HCT116 (cell line): ENCODE data around the gene ARHGEF6. TPM values are rescaled to one million over a fixed set of nuclear protein-coding genes. Genes with fewer than 3 reads are reported as not detected.

Experiments
- ATAC-seq: fragments of 200-7000 bp; cut with Tn5 transposase; 2 replicates; pipeline ENCODE4 v1.9.1; 2020; ENCODE audit warnings: mild to moderate bottlenecking, moderate library complexity
- BruUV-seq: library from RNA; stranded (reverse); fragments of 400-500 nt; replicated peaks from 2 replicates; lab custom pipeline; 2021; lab: Mats Ljungman, UMichigan
- CTCF ChIA-PET: fragments of 300-600 bp; sonication (Branson Sonifier 250); formaldehyde crosslinking; loops from one replicate; lab custom pipeline; 2021; ENCODE audit warnings: antibody characterized with exemption; lab: Charles Lee
- POLR2A ChIA-PET: fragments of 300-600, 350-600 bp; sonication (Branson Sonifier 250); formaldehyde crosslinking; loops from one replicate; lab custom pipeline; 2021; ENCODE audit warnings: antibody characterized with exemption; lab: Charles Lee
- RAD21 ChIA-PET, 2 experiments: fragments of 300-600 bp; sonication (Branson Sonifier 250); formaldehyde crosslinking; loops; one replicate each; lab custom pipeline; 2023; ENCODE audit warnings: low total read pairs in 2 of 2; ENCODE audit not compliant: uncharacterized antibody in 2 of 2, unreplicated experiment in 2 of 2, low non-redundant PET in 1 of 2; lab: Charles Lee
- DNase-seq: peaks from one replicate; pipeline ENCODE4 v3.0.0-alpha.2; 2010; ENCODE audit warnings: low read depth, low spot score
- H2AFZ ChIP-seq: fragments of 200-600 bp; shearing (Covaris generic), sonication (generic); 2 replicates; pipeline ENCODE4 v1.6.1; 2017; ENCODE audit warnings: low read depth, mixed run types, mixed read lengths, antibody characterized with exemption, low read length; ENCODE audit not compliant: poor library complexity, severe bottlenecking
- H3K27ac ChIP-seq: 2 replicates; pipeline ENCODE4 v1.5.1; 2012; ENCODE audit warnings: low read depth, low read length
- H3K27me3 ChIP-seq: fragments of 200-600 bp; sonication (generic); 2 replicates; pipeline ENCODE4 v1.6.1; 2016; ENCODE audit warnings: mixed run types, low read length, mixed read lengths; ENCODE audit not compliant: insufficient read depth
- H3K36me3 ChIP-seq, 2 experiments: fragments of 200-500 bp in 1 of 2; fragments of 200-600 bp in 1 of 2; sonication (Bioruptor generic) in 1 of 2; sonication (generic) in 1 of 2; 2 replicates each; pipeline versions ENCODE4 v1.5.1 to v1.6.1; 2014 to 2016; ENCODE audit warnings: low read length in 2 of 2, inconsistent platforms in 1 of 2, mixed read lengths in 1 of 2, mixed run types in 1 of 2; ENCODE audit not compliant: insufficient read depth in 2 of 2, control insufficient read depth in 1 of 2
- H3K4me1 ChIP-seq, 2 experiments: fragments of 200-600 bp in 1 of 2; sonication (generic) in 1 of 2; 2 replicates each; pipeline versions ENCODE4 v1.5.1 to v1.6.1; 2012 to 2017; ENCODE audit warnings: low read length in 2 of 2, inconsistent platforms in 1 of 2, mild to moderate bottlenecking in 1 of 2, mixed read lengths in 1 of 2, mixed run types in 1 of 2, moderate library complexity in 1 of 2; ENCODE audit not compliant: insufficient read depth in 2 of 2, control insufficient read depth in 1 of 2
- H3K4me2 ChIP-seq: fragments of 200-600 bp; sonication (generic); 2 replicates; pipeline ENCODE4 v1.6.1; 2017; ENCODE audit warnings: mixed run types, low read length, mixed read lengths
- H3K4me3 ChIP-seq, 2 experiments: fragments of 200-600 bp in 1 of 2; sonication (generic) in 1 of 2; replicated peaks in 1 of 2; 2 replicates each; pipeline ENCODE4 v1.5.1; 2011 to 2016; ENCODE audit warnings: low read length in 2 of 2, control low read depth in 1 of 2, low read depth in 1 of 2, mild to moderate bottlenecking in 1 of 2, mixed read lengths in 1 of 2, mixed run types in 1 of 2
- H3K79me2 ChIP-seq: fragments of 200-600 bp; sonication (generic); 2 replicates; pipeline ENCODE4 v1.6.1; 2017; ENCODE audit warnings: mild to moderate bottlenecking, mixed run types, low read length, moderate library complexity, mixed read lengths; ENCODE audit not compliant: insufficient read depth
- H3K9ac ChIP-seq: fragments of 200-600 bp; sonication (generic); 2 replicates; pipeline ENCODE4 v1.6.1; 2016; ENCODE audit warnings: low read length, mixed read lengths
- H3K9me2 ChIP-seq: fragments of 200-600 bp; sonication (generic), shearing (Covaris generic); 2 replicates; pipeline ENCODE4 v1.6.1; 2017; ENCODE audit warnings: mixed run types, mild to moderate bottlenecking, moderate library complexity; ENCODE audit not compliant: insufficient read depth
- H3K9me3 ChIP-seq, 2 experiments: fragments of 200-500 bp in 1 of 2; fragments of 200-600 bp in 1 of 2; sonication (Bioruptor generic) in 1 of 2; sonication (generic) in 1 of 2; 2 replicates each; pipeline ENCODE4 v1.6.1; 2014 to 2017; ENCODE audit warnings: low read length in 2 of 2, mixed read lengths in 2 of 2, inconsistent platforms in 1 of 2, low read depth in 1 of 2, mild to moderate bottlenecking in 1 of 2, mixed run types in 1 of 2, moderate library complexity in 1 of 2; ENCODE audit not compliant: control insufficient read depth in 1 of 2, insufficient read depth in 1 of 2
- H4K20me1 ChIP-seq: fragments of 200-600 bp; sonication (generic), shearing (Covaris generic); 2 replicates; pipeline ENCODE4 v1.6.1; 2017; ENCODE audit warnings: mixed run types, mild to moderate bottlenecking, moderate library complexity; ENCODE audit not compliant: insufficient read depth
- ELF1 ChIP-seq: IDR thresholded peaks from 2 replicates; pipeline ENCODE4 v1.6.1; 2012; ENCODE audit warnings: low read depth, borderline replicate concordance
- FOSL1 ChIP-seq: IDR thresholded peaks from 2 replicates; pipeline ENCODE4 v1.6.1; 2012; ENCODE audit warnings: low read depth
- JUND ChIP-seq: IDR thresholded peaks from 2 replicates; pipeline ENCODE4 v1.6.1; 2012
- REST ChIP-seq: IDR thresholded peaks from 2 replicates; pipeline ENCODE4 v1.6.1; 2012; ENCODE audit warnings: low read depth
- SIN3A ChIP-seq: IDR thresholded peaks from 2 replicates; pipeline ENCODE4 v1.6.1; 2012; ENCODE audit warnings: low read depth
- SRF ChIP-seq: IDR thresholded peaks from 2 replicates; pipeline ENCODE4 v1.6.1; 2012; ENCODE audit warnings: low read depth
- YY1 ChIP-seq: IDR thresholded peaks from 2 replicates; pipeline ENCODE4 v1.6.1; 2011; ENCODE audit warnings: low read length, low read depth, moderate library complexity, mild to moderate bottlenecking; ENCODE audit not compliant: insufficient replicate concordance; ENCODE audit errors: extremely low read depth
- ZFX ChIP-seq: fragments of 450-650 bp; IDR thresholded peaks from 2 replicates; pipeline ENCODE4 v1.6.1; 2017
- intact Hi-C: fragments of 100-400 bp; cut with micrococcal nuclease; formaldehyde crosslinking; loops from 2 replicates; pipeline ENCODE4 v1.10.0; 2022
- total RNA-seq: library from RNA; stranded (reverse); gene quantifications from one replicate; pipeline ENCODE4 v1.2.1, GENCODE V29; 2021; ENCODE audit not compliant: unreplicated experiment
- TF ChIP-seq, protein P1 (sequence below), 3 experiments: fragments of 200-600 bp in 1 of 3; sonication (generic) in 1 of 3; IDR thresholded peaks in 2 of 3; conservative IDR thresholded peaks in 1 of 3; 2 replicates each; pipeline ENCODE4 v1.5.1; 2012 to 2017; ENCODE audit warnings: low read depth in 2 of 3, low read length in 2 of 3, antibody characterized with exemption in 1 of 3, borderline replicate concordance in 1 of 3, control low read depth in 1 of 3, mild to moderate bottlenecking in 1 of 3, mixed read lengths in 1 of 3, mixed run types in 1 of 3, moderate library complexity in 1 of 3; ENCODE audit not compliant: insufficient read depth in 1 of 3
- TF ChIP-seq, protein P2 (sequence below): IDR thresholded peaks from 2 replicates; pipeline ENCODE4 v1.6.1; 2011; ENCODE audit warnings: mild to moderate bottlenecking, low read length, moderate library complexity; ENCODE audit not compliant: insufficient replicate concordance; ENCODE audit errors: extremely low read depth

The ARHGEF6 gene
- total RNA-seq, 1 experiment from 2014 or later: 1.9 TPM

DNA sequence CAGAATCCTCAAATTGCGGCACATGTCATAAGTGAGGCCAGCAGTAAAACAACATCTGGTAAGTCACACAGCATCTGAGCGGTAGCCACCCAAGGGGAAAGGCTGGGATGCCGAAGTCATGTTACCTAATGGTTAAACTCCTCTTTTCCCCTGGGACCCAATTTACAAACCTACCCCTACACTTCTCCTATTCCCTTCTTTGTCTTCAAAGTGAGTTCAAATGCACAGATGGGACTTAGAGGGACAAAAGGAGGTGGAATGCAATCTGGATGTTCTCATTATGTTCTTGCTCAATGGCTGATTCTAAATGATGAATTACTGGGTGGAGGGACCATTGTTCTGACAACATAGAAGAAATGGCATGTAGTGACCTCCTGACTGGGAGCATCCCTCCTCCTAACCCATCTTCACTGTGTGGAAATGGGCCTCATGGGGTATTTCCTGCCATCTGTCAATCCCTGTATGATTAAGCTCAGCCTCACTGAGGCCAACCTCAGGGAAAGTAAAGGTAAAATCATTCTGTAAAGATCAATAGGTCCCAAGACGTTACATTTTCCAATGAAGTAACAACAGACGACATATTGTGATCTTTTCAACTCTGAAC, 124.3 kb downstream of the ARHGEF6 start:
- Histone ChIP-seq H3K4me2 (no peak overlapping the region), H3K4me3 (no peak overlapping the region), H3K9ac (no peak overlapping the region), H4K20me1 (no peaks in the 10 kb centered on the region), H2AFZ (no peak overlapping the region), H3K36me3 (no peaks in the 10 kb centered on the region), H3K9me2 (no peaks in the 10 kb centered on the region), H3K27me3 (no peaks in the 10 kb centered on the region), H3K9me3 (no peaks in the 10 kb centered on the region), H3K4me1 (no peaks in the 10 kb centered on the region), H3K79me2 (no peaks in the 10 kb centered on the region), H3K27ac (no peak overlapping the region)
- ATAC-seq (no peak), DNase-seq (no peak)
- intact Hi-C loops: no loop called here
- ChIA-PET CTCF (no interaction called here), POLR2A (no interaction called here), RAD21 (no interaction called here)
- no TSS peak for BruUV-seq
- no peak for TF ChIP-seq ZFX
- no peak for TF ChIP-seq FOSL1

DNA sequence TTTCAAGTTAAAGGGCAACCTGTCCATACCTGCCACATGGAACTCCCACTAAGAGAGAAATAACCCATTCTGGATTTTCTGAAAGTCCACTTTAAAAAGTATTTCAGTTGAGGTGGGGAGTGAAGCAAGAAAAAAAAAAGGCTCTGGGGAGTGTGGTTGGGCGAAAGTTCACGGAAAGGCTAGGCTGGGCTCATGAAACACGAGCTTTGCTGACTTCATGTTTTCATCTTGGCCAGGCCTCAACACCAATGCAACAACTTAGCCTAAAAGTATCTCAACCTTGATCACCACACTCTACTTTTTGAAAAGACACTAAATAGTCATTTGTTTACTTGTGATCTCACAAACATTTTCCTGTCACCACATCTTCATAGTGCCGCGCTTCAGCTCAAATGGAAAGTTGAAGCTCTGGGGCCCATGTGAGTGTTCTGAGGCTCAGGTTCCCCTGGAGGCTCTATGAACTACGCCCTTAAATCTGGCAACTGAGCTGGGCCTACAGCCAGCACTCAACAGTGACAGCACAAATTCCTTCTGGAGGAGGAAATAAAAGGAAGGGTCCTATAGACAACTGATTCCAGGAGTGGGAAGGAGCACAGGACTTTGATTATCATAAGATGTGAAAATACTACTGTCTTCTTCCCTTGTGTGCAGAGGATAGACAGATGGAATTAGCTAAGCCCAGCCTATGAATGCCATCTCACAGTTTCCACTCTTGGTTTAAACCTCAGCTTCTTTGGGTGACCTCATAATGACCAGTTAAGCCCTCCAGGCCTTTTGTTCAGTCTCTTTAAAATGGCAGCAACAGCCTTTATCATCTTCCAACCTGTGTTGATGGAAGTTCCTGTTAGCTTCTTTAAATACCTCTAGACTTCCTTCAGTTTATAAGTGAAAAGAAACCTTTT, 127.7 kb downstream of the ARHGEF6 start:
- intact Hi-C loops: no loop called here

More for the DNA sequence above, 127.7 kb downstream of the ARHGEF6 start:
- Histone ChIP-seq H3K4me3 (no peak overlapping the region), H3K4me1 (no peaks in the 10 kb centered on the region), H2AFZ (no peak overlapping the region), H3K36me3 (no peaks in the 10 kb centered on the region), H3K9me3 (no peaks in the 10 kb centered on the region), H3K27ac (no peak overlapping the region), H3K9me2 (no peaks in the 10 kb centered on the region), H4K20me1 (no peaks in the 10 kb centered on the region), H3K9ac (no peak overlapping the region), H3K27me3 (no peaks in the 10 kb centered on the region), H3K4me2 (no peak overlapping the region), H3K79me2 (no peaks in the 10 kb centered on the region)
- ChIA-PET RAD21 (no interaction called here), CTCF (no interaction called here), POLR2A (no interaction called here)
- no peak for DNase-seq
- no TSS peak for BruUV-seq
- TF ChIP-seq JUND (no peak), SIN3A (no peak), YY1 (no peak), ELF1 (no peak), REST (no peak), SRF (no peak)
- TF ChIP-seq, protein P1, sequence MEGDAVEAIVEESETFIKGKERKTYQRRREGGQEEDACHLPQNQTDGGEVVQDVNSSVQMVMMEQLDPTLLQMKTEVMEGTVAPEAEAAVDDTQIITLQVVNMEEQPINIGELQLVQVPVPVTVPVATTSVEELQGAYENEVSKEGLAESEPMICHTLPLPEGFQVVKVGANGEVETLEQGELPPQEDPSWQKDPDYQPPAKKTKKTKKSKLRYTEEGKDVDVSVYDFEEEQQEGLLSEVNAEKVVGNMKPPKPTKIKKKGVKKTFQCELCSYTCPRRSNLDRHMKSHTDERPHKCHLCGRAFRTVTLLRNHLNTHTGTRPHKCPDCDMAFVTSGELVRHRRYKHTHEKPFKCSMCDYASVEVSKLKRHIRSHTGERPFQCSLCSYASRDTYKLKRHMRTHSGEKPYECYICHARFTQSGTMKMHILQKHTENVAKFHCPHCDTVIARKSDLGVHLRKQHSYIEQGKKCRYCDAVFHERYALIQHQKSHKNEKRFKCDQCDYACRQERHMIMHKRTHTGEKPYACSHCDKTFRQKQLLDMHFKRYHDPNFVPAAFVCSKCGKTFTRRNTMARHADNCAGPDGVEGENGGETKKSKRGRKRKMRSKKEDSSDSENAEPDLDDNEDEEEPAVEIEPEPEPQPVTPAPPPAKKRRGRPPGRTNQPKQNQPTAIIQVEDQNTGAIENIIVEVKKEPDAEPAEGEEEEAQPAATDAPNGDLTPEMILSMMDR (IDR thresholded peaks at IDR 0.05 in 2 of 3, conservative IDR thresholded peaks at IDR 0.05 in 1 of 3; ENCODE audit: borderline replicate concordance in 1 of 3, insufficient read depth in 1 of 3, low read depth in 2 of 3, low read length in 2 of 3): no peak
- TF ChIP-seq, protein P2, sequence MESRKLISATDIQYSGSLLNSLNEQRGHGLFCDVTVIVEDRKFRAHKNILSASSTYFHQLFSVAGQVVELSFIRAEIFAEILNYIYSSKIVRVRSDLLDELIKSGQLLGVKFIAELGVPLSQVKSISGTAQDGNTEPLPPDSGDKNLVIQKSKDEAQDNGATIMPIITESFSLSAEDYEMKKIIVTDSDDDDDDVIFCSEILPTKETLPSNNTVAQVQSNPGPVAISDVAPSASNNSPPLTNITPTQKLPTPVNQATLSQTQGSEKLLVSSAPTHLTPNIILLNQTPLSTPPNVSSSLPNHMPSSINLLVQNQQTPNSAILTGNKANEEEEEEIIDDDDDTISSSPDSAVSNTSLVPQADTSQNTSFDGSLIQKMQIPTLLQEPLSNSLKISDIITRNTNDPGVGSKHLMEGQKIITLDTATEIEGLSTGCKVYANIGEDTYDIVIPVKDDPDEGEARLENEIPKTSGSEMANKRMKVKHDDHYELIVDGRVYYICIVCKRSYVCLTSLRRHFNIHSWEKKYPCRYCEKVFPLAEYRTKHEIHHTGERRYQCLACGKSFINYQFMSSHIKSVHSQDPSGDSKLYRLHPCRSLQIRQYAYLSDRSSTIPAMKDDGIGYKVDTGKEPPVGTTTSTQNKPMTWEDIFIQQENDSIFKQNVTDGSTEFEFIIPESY: no peak
- no peak for ATAC-seq
